Frontal cortex (tissue), 4 donors: ENCODE results near the gene FSTL1. TPM values are rescaled to one million over a fixed set of nuclear protein-coding genes. Genes with fewer than 3 reads are reported as not detected.

Experiments used
- DNase-seq, 2 donors: peaks; one replicate each; pipeline ENCODE4 v3.0.0; 2012; ENCODE audit warnings: low spot score in 2 of 2
- FAIRE-seq: peaks from 2 replicates; lab custom pipeline; 2012; peaks lifted over from hg19 to GRCh38; lab: Jason Lieb, UNC
- total RNA-seq: library from RNA; depleted of rRNA; stranded (reverse); fragments of >200 nt; gene quantifications from one replicate; pipeline ENCODE4 v1.2.3, GENCODE V29; 2014
- donor health status: control.
- donor health status: control.
- donor health status: control.

Gene FSTL1, protein sequence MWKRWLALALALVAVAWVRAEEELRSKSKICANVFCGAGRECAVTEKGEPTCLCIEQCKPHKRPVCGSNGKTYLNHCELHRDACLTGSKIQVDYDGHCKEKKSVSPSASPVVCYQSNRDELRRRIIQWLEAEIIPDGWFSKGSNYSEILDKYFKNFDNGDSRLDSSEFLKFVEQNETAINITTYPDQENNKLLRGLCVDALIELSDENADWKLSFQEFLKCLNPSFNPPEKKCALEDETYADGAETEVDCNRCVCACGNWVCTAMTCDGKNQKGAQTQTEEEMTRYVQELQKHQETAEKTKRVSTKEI
- total RNA-seq, result 32.2 TPM

DNA sequence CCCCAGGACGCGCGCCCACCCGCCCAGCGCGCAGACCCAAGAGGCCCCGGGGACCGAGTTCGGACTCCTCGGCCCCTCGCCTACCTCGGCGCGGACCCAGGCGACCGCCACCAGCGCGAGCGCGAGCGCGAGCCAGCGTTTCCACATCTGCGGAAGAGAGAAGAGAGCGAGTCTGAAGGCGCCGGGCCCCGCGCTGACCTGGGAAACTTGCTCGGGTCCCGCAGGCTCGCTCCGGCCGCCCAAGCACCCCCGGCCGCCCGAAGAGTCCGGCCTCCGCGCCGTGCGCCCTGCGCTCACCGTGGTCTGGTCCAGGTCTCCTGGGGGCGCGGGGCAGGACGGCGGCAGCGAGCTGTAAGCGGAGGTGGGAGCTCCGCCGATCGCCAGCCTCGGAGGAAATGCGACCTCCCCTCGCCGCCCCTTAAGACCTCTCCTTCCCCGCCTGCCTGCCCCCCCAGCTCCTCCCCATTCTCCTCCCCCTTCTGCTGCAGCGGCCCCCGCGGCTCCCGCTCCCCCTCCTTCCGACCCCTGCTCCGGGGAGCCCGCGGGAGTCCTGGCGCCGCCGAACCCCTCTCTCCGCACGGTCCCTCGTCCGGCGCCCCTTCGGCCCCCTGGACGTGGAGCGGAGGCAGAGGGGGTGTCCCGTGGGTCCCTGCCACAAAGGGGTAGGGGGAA is at the start of gene FSTL1:
FSTL1 (minus strand) TSS at position 393 of the 672 bp plus-strand sequence; CDS start at position 147, 246 bp downstream.
- FAIRE-seq, result no peak
- DNase-seq, result peak; percentile 62

DNA sequence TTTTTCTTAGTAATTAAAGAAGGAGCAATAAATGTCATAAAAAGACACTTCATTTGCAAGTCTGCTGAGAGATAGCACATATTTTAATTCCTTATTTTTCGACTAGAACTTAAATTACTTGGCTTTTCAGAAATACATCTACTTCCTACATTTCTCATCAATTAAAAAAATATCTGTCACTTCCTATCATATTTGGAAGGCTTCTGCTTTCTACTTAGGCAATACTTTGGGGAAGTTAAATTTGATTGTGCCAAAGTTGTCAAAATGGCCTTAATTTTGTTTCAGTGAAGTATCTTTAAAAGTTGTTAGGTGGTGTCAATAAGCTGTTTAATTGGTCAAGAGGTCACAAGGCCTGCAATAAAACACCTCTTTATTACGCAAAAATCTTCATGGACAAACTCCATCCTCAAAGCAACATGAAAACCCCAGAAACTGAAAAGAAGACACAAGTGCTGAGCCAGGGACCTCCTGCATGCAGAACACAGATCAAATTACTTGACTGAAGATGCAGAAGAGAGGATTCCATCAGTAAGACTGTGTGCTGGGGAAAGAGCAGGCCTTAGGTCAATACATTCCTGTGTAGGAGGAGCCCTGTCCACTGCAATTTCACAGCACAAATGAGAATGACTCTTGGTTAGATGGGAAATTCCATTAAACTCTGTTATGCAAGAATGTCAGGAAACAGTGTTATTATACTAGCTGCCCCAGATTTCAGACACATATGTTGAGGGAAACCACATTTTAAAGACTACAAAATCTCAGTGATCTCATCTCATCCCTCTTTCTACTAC is 48.0 kb upstream of the FSTL1 start:
- DNase-seq (no peak), FAIRE-seq (no peak)

DNA sequence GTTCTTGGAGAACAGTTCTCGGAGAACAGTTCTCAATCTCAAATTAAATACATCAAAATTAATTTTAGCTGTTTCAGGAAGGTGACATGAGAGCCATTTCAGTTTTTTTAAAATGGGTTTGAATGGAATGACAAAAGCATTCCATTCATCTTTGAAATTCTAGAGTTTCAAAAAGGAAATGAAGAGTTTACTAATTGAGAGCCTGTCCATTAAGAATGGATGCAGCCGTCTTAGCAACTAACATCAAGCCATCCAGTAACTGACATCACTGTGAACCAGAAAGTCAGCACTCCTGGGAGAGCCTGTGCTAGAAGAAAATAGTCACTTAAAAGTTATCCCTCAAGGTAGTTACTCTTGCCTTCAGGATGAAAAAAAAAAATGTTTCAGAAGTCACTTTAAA is 47.0 kb upstream of the FSTL1 start:
- FAIRE-seq (no peak), DNase-seq (no peak)

DNA sequence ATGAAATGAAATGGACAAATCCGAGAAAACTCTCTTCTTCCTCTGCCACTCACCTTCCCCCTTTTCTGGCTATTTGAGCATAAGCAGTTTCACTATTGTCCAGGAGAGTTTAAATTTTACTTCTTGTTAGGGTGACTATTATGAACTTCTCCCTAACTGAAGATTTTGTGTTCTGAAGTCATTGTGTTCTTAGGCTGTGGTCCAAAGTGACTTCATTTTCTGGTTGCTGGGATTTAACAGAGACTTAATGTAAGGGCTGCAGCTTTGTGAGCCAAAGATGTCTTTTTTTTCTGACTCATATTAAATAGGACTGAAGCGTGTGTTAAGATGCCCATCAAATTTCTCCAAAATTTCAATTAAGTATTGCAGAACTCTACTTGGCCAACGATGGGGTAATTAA is 46.5 kb upstream of the FSTL1 start:
- FAIRE-seq (no peak), DNase-seq (no peak)

DNA sequence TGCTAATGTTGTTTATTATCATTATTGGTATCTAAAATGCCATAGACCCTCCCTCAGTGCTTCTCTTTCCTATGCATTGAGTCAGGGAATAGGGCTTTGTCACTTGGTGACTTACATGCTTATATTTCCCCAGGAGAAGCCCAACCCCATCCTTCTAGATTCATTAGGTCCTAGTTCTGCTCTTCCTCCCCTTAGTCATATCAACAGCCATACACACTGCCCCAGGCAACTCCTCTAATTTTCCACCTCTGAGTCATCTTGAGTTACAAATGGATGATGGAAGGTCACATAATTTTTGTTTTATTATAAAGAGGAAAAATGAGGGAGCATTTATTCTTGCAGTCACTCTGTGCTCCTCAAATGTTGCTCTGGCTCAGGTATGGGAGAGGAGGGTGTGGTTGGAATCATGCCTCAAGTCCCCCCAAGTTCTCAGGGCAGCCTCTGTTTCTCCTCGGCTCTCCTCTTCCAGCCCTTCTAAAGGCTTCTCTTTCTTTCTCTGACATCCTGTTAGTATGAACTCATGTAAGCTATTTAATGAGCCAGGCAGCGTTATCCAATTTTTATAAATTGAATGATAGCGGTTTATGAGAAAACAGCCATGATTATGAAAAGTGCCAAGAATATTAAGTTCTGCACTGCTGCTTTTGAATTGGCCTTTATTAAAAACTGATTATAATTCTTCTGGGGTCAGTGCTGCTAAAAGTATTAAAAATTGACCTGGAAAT is 45.6 kb upstream of the FSTL1 start:
- DNase-seq (no peak), FAIRE-seq (no peak)

DNA sequence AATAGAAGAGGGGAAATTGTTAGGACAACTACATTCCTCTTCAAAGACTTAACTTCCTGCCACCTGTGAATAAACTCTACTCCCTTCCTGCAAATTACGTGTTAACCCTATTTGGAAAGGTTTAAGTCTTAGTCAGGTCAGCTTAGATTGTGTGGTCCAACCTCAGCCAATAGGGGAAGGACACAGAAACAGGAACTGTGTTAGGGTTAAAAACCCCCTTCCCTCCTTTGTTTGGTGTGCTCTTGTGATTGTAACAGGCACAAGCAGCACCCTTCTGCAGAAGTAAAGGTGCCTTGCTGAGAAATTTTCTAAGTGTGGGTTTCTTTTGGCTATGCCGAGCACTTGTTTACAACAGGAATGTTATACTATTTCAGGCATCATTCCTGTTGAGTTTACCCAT is 45.0 kb upstream of the FSTL1 start:
- DNase-seq (no peak), FAIRE-seq (no peak)

DNA sequence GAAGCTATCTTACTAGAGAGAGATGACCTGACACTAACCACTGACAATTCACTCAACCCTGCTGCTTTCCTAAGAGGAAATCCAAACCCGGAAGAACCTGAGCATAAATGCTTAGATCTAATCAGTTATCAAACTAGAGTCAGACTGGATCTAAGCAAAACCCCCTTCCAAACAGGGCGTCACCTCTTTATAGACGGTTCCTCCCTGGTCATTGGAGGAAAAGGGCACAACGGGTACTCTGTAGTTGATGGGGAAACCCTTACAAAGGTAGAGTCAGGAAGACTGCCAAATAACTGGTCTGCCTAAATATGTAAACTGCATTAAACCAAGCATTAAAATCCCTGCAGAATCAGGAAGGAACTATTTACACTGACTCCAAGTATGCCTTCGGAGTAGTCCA is 41.3 kb upstream of the FSTL1 start:
- FAIRE-seq (no peak), DNase-seq (no peak)

DNA sequence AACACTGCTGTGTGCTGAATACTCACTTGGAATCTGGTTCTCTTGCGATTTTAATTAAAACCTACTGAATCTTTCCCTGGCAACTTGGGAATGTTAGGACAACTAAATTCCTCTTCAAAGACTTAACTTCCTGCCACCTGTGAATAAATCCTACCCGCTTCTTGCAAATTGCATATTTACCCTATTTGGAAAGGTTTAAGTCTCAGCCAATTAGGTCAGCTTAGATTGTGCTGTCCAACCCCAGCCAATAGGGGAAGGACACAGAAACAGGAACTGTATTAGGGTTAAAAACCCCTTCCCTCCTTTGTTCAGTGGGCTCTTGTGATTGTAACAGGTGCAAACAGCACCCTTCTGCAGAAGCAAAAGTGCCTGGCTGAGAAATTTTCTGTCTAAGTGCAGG is 38.6 kb upstream of the FSTL1 start:
- DNase-seq, result no peak
- no peak for FAIRE-seq

DNA sequence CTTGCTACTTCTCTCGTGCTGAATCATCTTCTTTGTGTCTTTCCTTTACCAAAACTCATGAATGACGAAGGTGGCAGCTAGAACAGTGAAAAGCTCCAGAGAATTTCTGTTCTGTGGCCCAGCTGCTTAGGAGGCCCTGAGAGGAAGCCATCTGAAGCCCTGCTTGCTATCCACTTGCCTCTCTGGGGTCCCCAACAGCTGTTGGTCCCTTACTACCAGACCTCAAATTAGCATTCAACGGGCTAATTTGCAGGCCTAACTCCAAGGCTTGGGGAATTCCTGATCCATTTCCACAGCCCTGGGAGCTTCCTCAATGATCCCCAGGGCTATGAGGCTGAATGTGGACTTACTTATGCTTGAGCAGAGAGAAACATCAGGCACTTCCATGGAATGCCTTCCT is 37.5 kb upstream of the FSTL1 start:
- no peak for FAIRE-seq
- no peak for DNase-seq

DNA sequence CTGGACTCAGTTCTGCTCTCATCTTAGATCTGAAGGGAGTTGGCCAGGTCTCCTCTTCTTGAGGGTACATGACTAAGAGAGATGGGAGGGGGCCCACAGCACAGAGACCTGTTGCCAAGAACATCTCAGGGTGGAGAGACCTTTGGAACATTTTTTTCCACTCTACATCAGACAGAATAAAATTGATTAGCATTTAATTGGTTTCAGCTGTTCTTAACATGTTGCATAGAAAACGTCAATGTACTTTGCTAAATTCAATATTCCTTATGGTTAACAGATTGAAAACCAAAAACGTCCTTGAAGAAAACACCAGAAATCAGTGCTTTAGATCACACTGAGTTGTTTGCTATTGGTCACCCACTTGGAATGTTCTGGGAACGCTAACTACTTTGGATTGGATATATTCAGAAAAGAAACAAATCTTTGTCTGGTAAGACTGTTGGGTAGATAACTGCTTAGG is 36.4 kb upstream of the FSTL1 start:
- FAIRE-seq, result no peak
- DNase-seq, result no peak

DNA sequence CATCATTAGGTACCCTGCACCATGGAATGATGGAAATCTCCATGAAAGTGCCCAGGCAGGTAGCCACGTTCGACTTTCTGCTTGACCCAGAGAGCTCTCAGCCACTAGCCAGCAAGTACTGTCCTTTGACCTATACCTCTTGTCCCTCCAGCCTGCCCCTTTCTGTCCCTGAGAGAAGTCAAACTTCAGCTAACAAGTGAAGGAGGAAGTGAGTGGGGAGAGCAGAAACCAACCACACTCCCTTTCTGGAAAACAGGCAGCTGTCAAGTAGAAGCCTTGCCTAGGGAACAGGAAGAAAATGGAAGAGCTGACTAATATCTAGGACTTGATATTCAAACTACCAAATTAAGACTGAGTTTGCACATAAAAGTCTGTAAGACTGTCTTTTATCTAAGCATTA is 30.3 kb upstream of the FSTL1 start:
- FAIRE-seq (no peak), DNase-seq (no peak)

DNA sequence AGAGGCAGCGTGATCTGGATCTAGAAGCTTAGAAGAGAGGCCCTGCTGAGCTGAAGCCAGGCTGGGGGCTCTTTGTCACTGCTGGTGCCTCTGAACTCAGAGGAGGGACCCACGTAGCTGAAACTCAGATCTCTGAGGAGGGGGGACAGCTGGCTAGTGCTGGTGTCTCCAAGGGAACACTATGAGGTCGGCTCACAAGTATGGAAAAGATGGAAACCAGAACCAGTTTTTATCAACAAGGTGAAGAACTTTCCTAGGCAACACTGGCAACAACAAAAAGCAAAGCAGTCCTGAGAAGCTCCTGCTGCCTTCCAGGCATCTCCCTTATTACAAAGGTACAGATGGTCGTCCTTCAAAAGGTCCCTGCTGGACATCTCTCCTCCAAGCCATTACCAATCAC is 27.0 kb upstream of the FSTL1 start:
- FAIRE-seq (no peak), DNase-seq (no peak)

DNA sequence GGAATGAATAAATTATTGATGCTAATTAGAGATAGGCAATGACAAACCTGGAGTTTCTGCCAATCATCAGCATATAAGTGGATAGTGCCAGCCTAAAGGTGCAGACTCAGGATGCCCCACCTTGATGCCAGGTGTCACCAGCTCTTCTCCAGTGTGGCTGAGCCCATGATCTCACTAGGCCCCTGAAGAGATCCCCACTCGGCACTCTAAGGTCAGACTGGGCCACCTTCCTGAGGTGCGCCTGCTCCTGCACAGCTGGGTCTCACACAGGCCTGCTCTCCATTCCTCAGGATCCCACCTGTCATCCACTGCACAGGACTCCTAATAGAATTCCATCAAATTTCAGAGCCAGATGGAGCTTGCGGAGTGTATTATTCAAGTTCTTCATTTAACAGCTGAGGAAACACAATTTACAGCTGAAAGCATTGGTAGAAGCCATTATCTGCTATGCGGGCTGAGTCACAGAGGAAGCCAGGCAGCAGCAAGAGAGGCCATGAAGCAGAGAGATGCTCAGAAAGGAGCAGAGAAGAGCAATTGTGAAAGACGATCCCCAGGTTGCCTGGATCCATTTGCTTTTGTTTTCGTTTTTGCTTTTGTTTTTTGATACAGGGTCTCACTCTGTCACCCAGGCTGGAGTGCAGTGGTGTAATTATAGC is 25.1 kb upstream of the FSTL1 start:
- FAIRE-seq, result no peak
- DNase-seq, result no peak

DNA sequence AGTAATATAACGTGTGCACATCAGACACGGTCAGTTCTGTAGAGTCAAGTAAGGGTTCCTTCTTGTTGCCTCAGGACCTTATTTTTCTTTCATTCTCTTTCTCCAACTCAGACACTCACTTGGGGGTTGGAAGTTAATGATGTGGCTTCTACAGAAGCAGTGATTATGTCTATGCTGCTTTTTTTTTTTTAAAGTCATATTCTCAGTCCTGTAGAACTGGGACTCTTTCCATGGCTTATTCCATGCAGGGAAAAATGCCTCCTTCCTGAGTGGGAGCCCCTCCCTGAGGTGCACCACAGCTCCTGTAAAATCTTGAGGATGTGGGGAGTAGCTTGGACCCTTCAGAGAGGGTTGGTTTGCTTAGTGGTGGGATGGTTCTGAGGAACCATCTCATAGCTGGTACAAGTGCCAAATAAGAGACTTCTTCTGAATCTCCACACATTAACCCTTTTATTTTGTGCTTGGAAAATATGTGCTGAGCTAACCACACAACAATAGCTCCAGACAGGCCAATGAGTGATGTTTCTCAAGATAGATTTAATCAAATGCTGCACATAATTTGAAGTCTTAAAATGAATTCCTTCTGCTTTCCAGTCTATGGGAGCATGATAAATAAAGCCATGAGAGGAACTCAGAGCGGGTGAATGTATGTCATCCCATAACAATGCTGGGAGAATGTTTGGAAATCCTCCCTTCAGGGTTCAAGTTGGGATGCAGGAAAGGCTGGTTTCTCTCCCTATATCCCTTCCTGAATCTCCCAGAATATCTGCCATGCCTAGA is 23.3 kb upstream of the FSTL1 start:
- DNase-seq, result no peak
- FAIRE-seq, result no peak

DNA sequence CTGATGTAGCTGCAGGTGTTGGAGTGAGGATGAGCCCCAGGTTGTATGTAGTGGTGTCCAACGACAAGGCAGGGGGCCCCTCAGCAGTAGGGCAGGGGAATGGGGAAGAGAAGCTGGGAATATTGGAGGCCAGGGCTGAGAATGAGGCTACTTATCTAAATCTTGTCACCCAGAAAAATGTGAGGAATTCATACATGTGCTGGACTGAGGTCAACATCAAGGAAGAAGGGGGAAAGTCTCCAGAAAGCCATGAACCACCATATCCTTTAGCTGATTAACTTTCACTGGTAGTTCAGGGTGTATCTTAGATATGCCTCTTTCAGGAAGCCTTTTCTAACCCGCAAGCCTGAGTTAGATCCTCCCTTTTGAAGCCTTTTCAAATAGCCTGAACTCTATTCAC is 22.6 kb upstream of the FSTL1 start:
- no peak for DNase-seq
- FAIRE-seq, result no peak

DNA sequence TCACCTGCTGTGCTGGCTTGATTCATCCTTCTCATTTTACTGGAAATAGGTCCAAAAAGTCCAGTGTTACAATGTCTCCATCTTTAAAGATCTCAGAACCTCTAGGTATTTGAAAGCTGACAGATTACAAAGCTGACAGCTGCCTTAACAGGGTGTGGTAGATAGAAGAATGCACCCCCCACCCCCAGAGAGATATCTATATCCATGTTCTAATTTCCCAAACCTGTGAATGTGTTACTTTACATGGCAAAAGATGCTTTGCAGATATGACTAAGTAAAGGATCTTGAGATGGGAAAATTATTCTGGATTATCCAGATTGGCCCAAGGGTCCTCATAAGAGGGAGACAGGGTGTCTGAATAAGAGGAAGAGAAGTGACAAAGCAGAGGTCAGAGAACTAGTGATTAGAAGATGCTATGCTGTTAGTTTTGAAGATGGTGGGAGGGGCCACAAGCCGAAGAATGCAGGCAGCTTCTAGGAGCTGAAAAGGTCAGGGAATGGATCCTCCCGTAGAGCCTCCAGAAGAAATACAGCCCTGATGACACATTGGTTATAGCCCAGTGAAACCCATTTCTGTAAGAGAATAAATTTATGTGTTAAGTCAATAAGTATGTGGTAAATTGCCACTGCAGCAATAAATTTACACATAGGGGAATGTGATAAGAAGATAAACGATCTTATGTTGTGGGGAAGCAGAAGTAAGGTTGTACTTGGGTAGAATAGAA is 21.5 kb upstream of the FSTL1 start:
- DNase-seq, result no peak
- FAIRE-seq, result no peak

DNA sequence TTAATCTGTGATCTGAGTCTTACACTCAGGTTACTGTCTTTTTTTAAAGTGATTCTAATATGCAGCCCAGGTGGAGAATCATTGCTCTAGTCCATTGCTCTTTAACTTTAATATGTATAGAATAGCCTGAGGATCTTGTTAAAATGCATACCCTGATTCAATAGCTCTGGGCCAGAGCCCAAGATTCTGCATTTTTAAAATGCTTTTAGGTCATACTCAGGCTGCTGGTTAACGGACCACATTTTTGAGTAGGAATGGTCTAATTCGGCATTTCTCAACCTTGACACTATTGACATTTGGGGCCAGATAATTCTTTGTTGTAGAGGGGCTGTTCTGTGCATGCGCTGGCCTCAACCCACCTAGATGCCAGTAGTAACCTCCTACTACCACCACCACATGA is 20.9 kb upstream of the FSTL1 start:
- FAIRE-seq (no peak), DNase-seq (no peak)

DNA sequence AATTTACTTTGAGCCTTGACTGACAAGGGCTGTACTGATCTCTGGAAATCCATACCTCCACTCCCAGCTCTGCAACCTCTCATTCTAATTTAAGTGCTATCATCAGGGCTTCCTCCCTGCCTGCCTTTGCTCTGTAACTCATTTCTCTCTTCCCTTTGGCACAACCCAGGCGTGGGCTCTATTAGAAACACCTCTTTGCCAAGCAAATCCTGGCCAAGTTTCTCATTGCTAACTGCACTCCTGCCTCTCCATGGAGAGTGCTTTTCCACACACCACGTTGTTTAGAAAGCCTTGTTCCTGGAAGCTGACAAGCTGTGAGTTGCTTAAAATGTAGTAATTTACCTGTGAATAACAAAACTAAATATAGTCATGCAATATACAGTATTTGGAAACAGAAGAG is 20.1 kb upstream of the FSTL1 start:
- FAIRE-seq (no peak), DNase-seq (no peak)
